Measurements from ENCODE around the gene OR6S1. TPM values are rescaled to one million over a fixed set of nuclear protein-coding genes. Genes with fewer than 3 reads are reported as not detected.

Gene OR6S1
- total RNA-seq, 1 experiment from 2014 or later = not detected

DNA sequence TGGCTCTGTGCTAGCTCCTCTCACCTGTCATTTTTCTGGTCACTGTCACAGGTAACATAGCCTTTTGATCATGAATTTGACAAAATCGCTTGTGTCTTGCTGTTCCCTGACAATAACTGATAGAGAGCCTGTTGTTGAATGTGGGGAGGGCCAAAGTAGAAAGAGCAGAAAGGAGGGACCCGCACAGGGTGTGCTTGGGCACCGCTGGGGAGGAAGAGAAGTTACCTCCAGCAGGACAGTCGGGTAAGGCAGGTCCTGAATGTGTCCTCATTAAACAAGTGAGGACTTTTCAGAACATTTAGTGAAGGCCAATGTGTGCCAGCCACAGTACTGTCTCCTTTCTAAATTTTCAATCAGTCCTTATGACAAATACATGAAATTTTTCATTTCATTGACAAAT lies 50.3 kb downstream of the OR6S1 start, which contains the start of gene RNASE12:
Gene RNASE12 (minus strand): TSS at position 142 of the 400 bp plus-strand sequence. CDS start 653 bp downstream, outside the sequence.
- no peak for DNase-seq
- Histone ChIP-seq H3K9me2 (replicated peaks; ENCODE audit: insufficient read depth, low read length) (no peaks in the 10 kb centered on the region), H3K4me3 (ENCODE audit: low read length) (no peak within 1 kb of the TSS), H3K4me2 (ENCODE audit: low read depth, low read length, poor library complexity, severe bottlenecking) (no peak within 1 kb of the TSS), H3K79me2 (ENCODE audit: low read length) (no peaks in the 10 kb centered on the region), H3K9me3 (ENCODE audit: low read length) (no peaks in the 10 kb centered on the region), H3K36me3 (ENCODE audit: insufficient read depth, low read length) (no peaks in the 10 kb centered on the region), H3K27ac (ENCODE audit: low read length) (no peak within 1 kb of the TSS), H3K27me3 (ENCODE audit: low read length) (no peaks in the 10 kb centered on the region), H3K4me1 (ENCODE audit: low read length) (no peaks in the 10 kb centered on the region), H2AFZ (ENCODE audit: low read length) (no peak within 1 kb of the TSS), H3K9ac (ENCODE audit: low read length) (no peak within 1 kb of the TSS), H4K20me1 (ENCODE audit: insufficient read depth, low read depth, low read length) (no peaks in the 10 kb centered on the region)

Small RNA genes within 50 kb of the gene (small RNA-seq; reads per million reads assigned to genes)
- gene RF00019 = not detected

Other genes starting within 250 kb of the OR6S1 start
- 23.0 and 23.1 TPM in 2 replicates for gene TEP1, start 228.2 kb downstream of the OR6S1 start, total RNA-seq (2014; rRNA removed; shearing (Covaris generic); ENCODE audit: low replicate concordance)
- gene KLHL33, start 205.5 kb downstream of the OR6S1 start, total RNA-seq (2014; rRNA removed; shearing (Covaris generic); ENCODE audit: low replicate concordance) = not detected in 2 replicates
- gene OSGEP, start 186.9 kb downstream of the OR6S1 start, total RNA-seq (2014; rRNA removed; shearing (Covaris generic); ENCODE audit: low replicate concordance) = 63.0 and 84.1 TPM in 2 replicates
- 97.8 and 118 TPM in 2 replicates for gene APEX1, start 186.5 kb downstream of the OR6S1 start, total RNA-seq (2014; rRNA removed; shearing (Covaris generic); ENCODE audit: low replicate concordance)
- 29.4 and 45.2 TPM in 2 replicates for gene PIP4P1, start 180.3 kb downstream of the OR6S1 start, total RNA-seq (2014; rRNA removed; shearing (Covaris generic); ENCODE audit: low replicate concordance)
- gene PNP, start 172.3 kb downstream of the OR6S1 start, total RNA-seq (2014; rRNA removed; shearing (Covaris generic); ENCODE audit: low replicate concordance) = 104 and 138 TPM in 2 replicates
- gene RNASE10, start 136.2 kb downstream of the OR6S1 start, total RNA-seq (2014; rRNA removed; shearing (Covaris generic); ENCODE audit: low replicate concordance) = not detected in 2 replicates
- not detected in 2 replicates for gene RNASE9, start 80.6 kb downstream of the OR6S1 start, total RNA-seq (2014; rRNA removed; shearing (Covaris generic); ENCODE audit: low replicate concordance)
- not detected in 2 replicates for gene RNASE11, start 53.7 kb downstream of the OR6S1 start, total RNA-seq (2014; rRNA removed; shearing (Covaris generic); ENCODE audit: low replicate concordance)
- gene RNASE12, start 50.3 kb downstream of the OR6S1 start, total RNA-seq (2014; rRNA removed; shearing (Covaris generic); ENCODE audit: low replicate concordance) = not detected in 2 replicates
- gene RNASE4, start 42.9 kb upstream of the OR6S1 start, total RNA-seq (2014; rRNA removed; shearing (Covaris generic); ENCODE audit: low replicate concordance) = 0.48 and 0.54 TPM in 2 replicates
- gene ANG, start 47.1 kb upstream of the OR6S1 start, total RNA-seq (2014; rRNA removed; shearing (Covaris generic); ENCODE audit: low replicate concordance) = 0.32 and 1.9 TPM in 2 replicates
- not detected in 2 replicates for gene EDDM3A, start 104.2 kb upstream of the OR6S1 start, total RNA-seq (2014; rRNA removed; shearing (Covaris generic); ENCODE audit: low replicate concordance)
- gene EDDM3B, start 126.7 kb upstream of the OR6S1 start, total RNA-seq (2014; rRNA removed; shearing (Covaris generic); ENCODE audit: low replicate concordance) = 0.22 TPM in 1 of 2 replicates, not detected in the other
- not detected in 2 replicates for gene RNASE6, start 139.6 kb upstream of the OR6S1 start, total RNA-seq (2014; rRNA removed; shearing (Covaris generic); ENCODE audit: low replicate concordance)
- not detected in 2 replicates for gene RNASE1, start 161.2 kb upstream of the OR6S1 start, total RNA-seq (2014; rRNA removed; shearing (Covaris generic); ENCODE audit: low replicate concordance)
- not detected in 2 replicates for gene RNASE3, start 249.7 kb upstream of the OR6S1 start, total RNA-seq (2014; rRNA removed; shearing (Covaris generic); ENCODE audit: low replicate concordance)